Neural progenitor cell (in vitro differentiated cells): ENCODE data around the gene IFI27L2. TPM values are rescaled to one million over a fixed set of nuclear protein-coding genes. Genes with fewer than 3 reads are reported as not detected.

Experiments used
- DNase-seq: peaks from one replicate; pipeline ENCODE4 v3.0.0-alpha.2; 2016; ENCODE audit warnings: low spot score
- H2AFZ ChIP-seq: fragments of 200-600 bp; sonication (generic); replicated peaks from 2 replicates; pipeline ENCODE4 v1.6.1; 2016; ENCODE audit warnings: antibody characterized with exemption
- H3F3A ChIP-seq: fragments of 200-600 bp; sonication (generic); 2 replicates; pipeline ENCODE4 v1.6.1; 2016; ENCODE audit warnings: antibody characterized with exemption, low read depth
- H3K27ac ChIP-seq: fragments of 200-600 bp; sonication (generic); 2 replicates; pipeline ENCODE4 v1.5.1; 2016; ENCODE audit warnings: mild to moderate bottlenecking
- H3K27me3 ChIP-seq: fragments of 200-600 bp; sonication (generic); 2 replicates; pipeline ENCODE4 v1.6.1; 2016; ENCODE audit warnings: mild to moderate bottlenecking, moderate library complexity
- H3K36me3 ChIP-seq: fragments of 200-600 bp; sonication (generic); 2 replicates; pipeline ENCODE4 v1.5.1; 2016
- H3K4me1 ChIP-seq: fragments of 200-600 bp; sonication (generic); 2 replicates; pipeline ENCODE4 v1.6.1; 2016; ENCODE audit warnings: mixed run types
- H3K4me2 ChIP-seq: fragments of 200-600 bp; sonication (generic); 2 replicates; pipeline ENCODE4 v1.6.1; 2016
- H3K4me3 ChIP-seq: fragments of 200-600 bp; sonication (generic); 2 replicates; pipeline ENCODE4 v1.5.1; 2016
- H3K79me2 ChIP-seq: fragments of 200-600 bp; sonication (generic); 2 replicates; pipeline ENCODE4 v1.6.1; 2016; ENCODE audit warnings: low read depth
- H3K9ac ChIP-seq: fragments of 200-600 bp; sonication (generic); 2 replicates; pipeline ENCODE4 v1.6.1; 2016
- H3K9me3 ChIP-seq: fragments of 200-600 bp; sonication (generic); 2 replicates; pipeline ENCODE4 v1.5.1; 2016; ENCODE audit warnings: low read depth
- H4K20me1 ChIP-seq: fragments of 200-600 bp; sonication (generic); 2 replicates; pipeline ENCODE4 v1.6.1; 2016; ENCODE audit warnings: low read depth
- H3K27ac Mint-ChIP-seq: 3 replicates; pipeline ENCODE4 v1.8.0; 2021; ENCODE audit warnings: mixed read lengths
- H3K27me3 Mint-ChIP-seq: 2 replicates; pipeline ENCODE4 v1.8.0; 2022; ENCODE audit warnings: low read depth, mild to moderate bottlenecking, inconsistent platforms, moderate library complexity, mixed read lengths; ENCODE audit not compliant: insufficient read depth
- H3K36me3 Mint-ChIP-seq: 3 replicates; pipeline ENCODE4 v1.8.0; 2021; ENCODE audit warnings: mixed read lengths
- H3K4me1 Mint-ChIP-seq: 3 replicates; pipeline ENCODE4 v1.8.0; 2021; ENCODE audit warnings: mixed read lengths
- H3K4me3 Mint-ChIP-seq: 3 replicates; pipeline ENCODE4 v1.8.0; 2021; ENCODE audit warnings: mild to moderate bottlenecking, moderate library complexity, mixed read lengths
- H3K9me3 Mint-ChIP-seq: 3 replicates; pipeline ENCODE4 v1.8.0; 2020; ENCODE audit warnings: mixed read lengths
- CTCF ChIP-seq: fragments of 200-600 bp; sonication (generic); IDR thresholded peaks from 2 replicates; pipeline ENCODE4 v1.5.1; 2017; ENCODE audit warnings: antibody characterized with exemption, mild to moderate bottlenecking
- EZH2 ChIP-seq: fragments of 200-600 bp; sonication (generic); IDR thresholded peaks from 2 replicates; pipeline ENCODE4 v1.6.1; 2017; ENCODE audit warnings: antibody characterized with exemption, mild to moderate bottlenecking, moderate library complexity
- EZH2phosphoT487 ChIP-seq: fragments of 200-600 bp; sonication (generic); IDR thresholded peaks from 2 replicates; pipeline ENCODE4 v1.6.1; 2017; ENCODE audit warnings: antibody characterized with exemption
- total RNA-seq: library from RNA; depleted of rRNA; stranded (reverse); fragments of >200 nt; gene quantifications from 2 replicates; pipeline ENCODE4 v1.2.3, GENCODE V29; 2015; ENCODE audit warnings: low replicate concordance

IFI27L2 gene
- total RNA-seq, 1 donor from 2014 or later = 24.7 TPM

- Histone ChIP-seq H3K9me3 (peaks cover 15% of the 10 kb centered on the region), H3K4me2 (peak overlapping the region; percentile 36), H3K4me3 (no peak overlapping the region), H3K4me1 (peaks cover 21% of the 10 kb centered on the region), H3K27me3 (no peaks in the 10 kb centered on the region), H4K20me1 (peaks cover 25% of the 10 kb centered on the region), H3F3A (peaks cover 4% of the 10 kb centered on the region), H2AFZ (no peak overlapping the region), H3K9ac (no peak overlapping the region), H3K79me2 (peaks cover 96% of the 10 kb centered on the region), H3K36me3 (peaks cover 20% of the 10 kb centered on the region), H3K27ac (no peak overlapping the region)
- H3K4me1 Mint-ChIP-seq = peaks cover 29% of the 10 kb centered on the region
- H3K36me3 Mint-ChIP-seq = peaks cover 54% of the 10 kb centered on the region
- TF ChIP-seq EZH2phosphoT487 = no peak
- TF ChIP-seq EZH2 = no peak
- no peak for TF ChIP-seq CTCF
- peaks cover 33% of the 10 kb centered on the region for H3K9me3 Mint-ChIP-seq
- peaks cover 6% of the 10 kb centered on the region for H3K27me3 Mint-ChIP-seq
- H3K4me3 Mint-ChIP-seq = no peak overlapping the region
- H3K27ac Mint-ChIP-seq = no peak overlapping the region
- DNase-seq = no peak
These were observed 51.6 kb downstream of the IFI27L2 start for GRCh38 chr14:94077823-94078222.

Other genes with a start within 250 kb of the IFI27L2 start
- not detected in 2 replicates for gene FAM181A, start 202.3 kb downstream of the IFI27L2 start, total RNA-seq
- gene ASB2, start 153.0 kb downstream of the IFI27L2 start, total RNA-seq = 0.62 TPM in 1 of 2 replicates, not detected in the other
- not detected in 2 replicates for gene CCDC197, start 132.3 kb downstream of the IFI27L2 start, total RNA-seq
- 6.8 and 9.6 TPM in 2 replicates for gene OTUB2, start 103.3 kb downstream of the IFI27L2 start, total RNA-seq
- gene DDX24, start 48.4 kb downstream of the IFI27L2 start, total RNA-seq = 113 and 153 TPM in 2 replicates
- gene IFI27L1, start 48.3 kb downstream of the IFI27L2 start, total RNA-seq = 10.8 and 19.9 TPM in 2 replicates
- 0.69 and 2.5 TPM in 2 replicates for gene IFI27, start 18.9 kb downstream of the IFI27L2 start, total RNA-seq
- 25.5 and 27.8 TPM in 2 replicates for gene PPP4R4, start 44.7 kb upstream of the IFI27L2 start, total RNA-seq
- not detected in 2 replicates for gene SERPINA10, start 163.7 kb upstream of the IFI27L2 start, total RNA-seq
- not detected in 2 replicates for gene SERPINA6, start 193.7 kb upstream of the IFI27L2 start, total RNA-seq
- gene SERPINA2, start 237.1 kb upstream of the IFI27L2 start, total RNA-seq = not detected in 2 replicates